H9 (cell line): Measurements from ENCODE around the gene ATP5PO. TPM values are rescaled to one million over a fixed set of nuclear protein-coding genes. Genes with fewer than 3 reads are reported as not detected.

Experiments used
- DNase-seq: peaks from one replicate; pipeline ENCODE4 v3.0.0-alpha.2; 2017
- H2AFZ ChIP-seq: one replicate; pipeline ENCODE4 v1.6.1; 2013; ENCODE audit warnings: mild to moderate bottlenecking, low read length, control low read depth, moderate library complexity
- H2AK5ac ChIP-seq: 2 replicates; pipeline ENCODE4 v1.6.1; 2013; ENCODE audit warnings: low read length, control low read depth, mixed read lengths; ENCODE audit not compliant: insufficient read length
- H2BK120ac ChIP-seq: one replicate; pipeline ENCODE4 v1.6.1; 2013; ENCODE audit warnings: low read depth, mild to moderate bottlenecking, low read length, control low read depth, inconsistent platforms; ENCODE audit not compliant: poor library complexity, severe bottlenecking
- H2BK12ac ChIP-seq: 2 replicates; pipeline ENCODE4 v1.6.1; 2013; ENCODE audit warnings: low read length, control low read depth, mixed read lengths, low read depth; ENCODE audit not compliant: insufficient read length
- H2BK15ac ChIP-seq: 2 replicates; pipeline ENCODE4 v1.6.1; 2013; ENCODE audit warnings: low read depth, low read length, control low read depth
- H2BK20ac ChIP-seq: one replicate; pipeline ENCODE4 v1.6.1; 2013; ENCODE audit warnings: low read depth, mild to moderate bottlenecking, low read length, control low read depth, inconsistent platforms; ENCODE audit not compliant: poor library complexity, severe bottlenecking
- H2BK5ac ChIP-seq: 2 replicates; pipeline ENCODE4 v1.6.1; 2013; ENCODE audit warnings: low read length, control low read depth, mixed read lengths; ENCODE audit not compliant: insufficient read length
- H3K14ac ChIP-seq: 2 replicates; pipeline ENCODE4 v1.6.1; 2013; ENCODE audit warnings: low read length, control low read depth; ENCODE audit not compliant: insufficient read depth
- H3K18ac ChIP-seq: 2 replicates; pipeline ENCODE4 v1.6.1; 2013; ENCODE audit warnings: low read depth, mild to moderate bottlenecking, mixed read lengths, low read length, control low read depth; ENCODE audit not compliant: insufficient read length
- H3K23ac ChIP-seq: 2 replicates; pipeline ENCODE4 v1.6.1; 2013; ENCODE audit warnings: low read length, control low read depth, mixed read lengths, low read depth; ENCODE audit not compliant: insufficient read length
- H3K23me2 ChIP-seq: 2 replicates; pipeline ENCODE4 v1.6.1; 2013; ENCODE audit warnings: low read depth, mild to moderate bottlenecking, mixed read lengths, low read length, control low read depth; ENCODE audit not compliant: insufficient read length, poor library complexity, severe bottlenecking
- H3K27ac ChIP-seq: 2 replicates; pipeline ENCODE4 v1.5.1; 2013; ENCODE audit warnings: low read length, control low read depth, mixed read lengths, low read depth; ENCODE audit not compliant: insufficient read length
- H3K27me3 ChIP-seq: 2 replicates; pipeline ENCODE4 v1.6.1; 2013; ENCODE audit warnings: low read length, control low read depth, inconsistent platforms; ENCODE audit not compliant: insufficient read depth
- H3K4ac ChIP-seq: 2 replicates; pipeline ENCODE4 v1.6.1; 2013; ENCODE audit warnings: low read depth, mild to moderate bottlenecking, control low read depth, inconsistent platforms, low read length, moderate library complexity
- H3K4me1 ChIP-seq: 2 replicates; pipeline ENCODE4 v1.6.1; 2013; ENCODE audit warnings: low read length, control low read depth, inconsistent platforms; ENCODE audit not compliant: insufficient read depth
- H3K4me2 ChIP-seq: 2 replicates; pipeline ENCODE4 v1.6.1; 2013; ENCODE audit warnings: low read length, control low read depth, mixed read lengths; ENCODE audit not compliant: insufficient read length, insufficient read depth
- H3K56ac ChIP-seq: 2 replicates; pipeline ENCODE4 v1.6.1; 2013; ENCODE audit warnings: low read depth, mild to moderate bottlenecking, mixed read lengths, low read length, control low read depth; ENCODE audit not compliant: insufficient read length
- H3K79me1 ChIP-seq: 2 replicates; pipeline ENCODE4 v1.6.1; 2013; ENCODE audit warnings: low read depth, mild to moderate bottlenecking, moderate library complexity, low read length, control low read depth, inconsistent platforms; ENCODE audit not compliant: insufficient read depth, poor library complexity, severe bottlenecking
- H3K79me2 ChIP-seq: 2 replicates; pipeline ENCODE4 v1.6.1; 2013; ENCODE audit warnings: low read length, control low read depth, inconsistent platforms; ENCODE audit not compliant: insufficient read depth
- H3K9ac ChIP-seq: 2 replicates; pipeline ENCODE4 v1.6.1; 2013; ENCODE audit warnings: low read length, control low read depth, mixed read lengths; ENCODE audit not compliant: insufficient read length; ENCODE audit errors: extremely low read depth
- H3K9me3 ChIP-seq: one replicate; pipeline ENCODE4 v1.6.1; 2013; ENCODE audit warnings: low read depth, low read length, inconsistent platforms; ENCODE audit not compliant: control insufficient read depth
- H3T11ph ChIP-seq: one replicate; pipeline ENCODE4 v1.6.1; 2013; ENCODE audit warnings: mild to moderate bottlenecking, low read length, control low read depth, inconsistent platforms
- H4K20me1 ChIP-seq: one replicate; pipeline ENCODE4 v1.6.1; 2013; ENCODE audit not compliant: control insufficient read depth, insufficient read length, insufficient read depth
- H4K5ac ChIP-seq: 2 replicates; pipeline ENCODE4 v1.6.1; 2013; ENCODE audit warnings: low read depth, mild to moderate bottlenecking, mixed read lengths, low read length, control low read depth; ENCODE audit not compliant: insufficient read length
- H4K8ac ChIP-seq: replicated peaks from 2 replicates; pipeline ENCODE4 v1.6.1; 2013; ENCODE audit warnings: low read length, control low read depth, mixed read lengths, low read depth; ENCODE audit not compliant: insufficient read length
- H4K91ac ChIP-seq: 2 replicates; pipeline ENCODE4 v1.6.1; 2013; ENCODE audit warnings: low read depth, mild to moderate bottlenecking, moderate library complexity, mixed read lengths, low read length, control low read depth; ENCODE audit not compliant: insufficient read length
- H3K27ac Mint-ChIP-seq, 3 experiments: 2 replicates in 2 of 3; 3 replicates in 1 of 3; pipeline ENCODE4 v1.8.0; 2020 to 2021; ENCODE audit warnings: mixed read lengths in 3 of 3, mild to moderate bottlenecking in 1 of 3, moderate library complexity in 1 of 3
- H3K27me3 Mint-ChIP-seq: 2 replicates; pipeline ENCODE4 v1.8.0; 2021; ENCODE audit warnings: low read depth, mild to moderate bottlenecking, moderate library complexity, mixed read lengths
- H3K36me3 Mint-ChIP-seq, 3 experiments: 2 replicates in 2 of 3; 3 replicates in 1 of 3; pipeline ENCODE4 v1.8.0; 2020 to 2021; ENCODE audit warnings: low read depth in 3 of 3, mixed read lengths in 3 of 3; ENCODE audit not compliant: insufficient read depth in 1 of 3
- H3K4me1 Mint-ChIP-seq, 2 experiments: 2 replicates each; pipeline ENCODE4 v1.8.0; 2020; ENCODE audit warnings: mixed read lengths in 2 of 2
- H3K4me3 Mint-ChIP-seq, 2 experiments: 2 replicates in 1 of 2; 3 replicates in 1 of 2; pipeline ENCODE4 v1.8.0; 2020 to 2021; ENCODE audit warnings: mild to moderate bottlenecking in 2 of 2, mixed read lengths in 2 of 2, moderate library complexity in 1 of 2
- H3K9me3 Mint-ChIP-seq, 2 experiments: 2 replicates in 1 of 2; 3 replicates in 1 of 2; pipeline ENCODE4 v1.8.0; 2020; ENCODE audit warnings: mild to moderate bottlenecking in 2 of 2, mixed read lengths in 2 of 2, moderate library complexity in 1 of 2
- CTCF ChIP-seq: fragments of 200-600 bp; sonication (generic); conservative IDR thresholded peaks from 3 replicates; pipeline ENCODE4 v1.8.0; 2021; ENCODE audit warnings: antibody characterized with exemption, mild to moderate bottlenecking
- WGBS: extraction: QIAGEN DNeasy Blood & Tissue Kit; methylation state at CpG from one replicate; pipeline ENCODE4 v1.1.7; 2013; ENCODE audit warnings: missing lambda C conversion rate, low lambda C conversion rate, mixed read lengths; ENCODE audit not compliant: insufficient read length; ENCODE audit errors: extremely low coverage; 5-methylcytosine and 5-hydroxymethylcytosine counted together
- total RNA-seq: library from RNA; stranded (reverse); gene quantifications from 2 replicates; pipeline ENCODE4 v1.2.1, GENCODE V29; 2021

ATP5PO gene
- total RNA-seq, 1 experiment from 2014 or later: 275 TPM

DNA sequence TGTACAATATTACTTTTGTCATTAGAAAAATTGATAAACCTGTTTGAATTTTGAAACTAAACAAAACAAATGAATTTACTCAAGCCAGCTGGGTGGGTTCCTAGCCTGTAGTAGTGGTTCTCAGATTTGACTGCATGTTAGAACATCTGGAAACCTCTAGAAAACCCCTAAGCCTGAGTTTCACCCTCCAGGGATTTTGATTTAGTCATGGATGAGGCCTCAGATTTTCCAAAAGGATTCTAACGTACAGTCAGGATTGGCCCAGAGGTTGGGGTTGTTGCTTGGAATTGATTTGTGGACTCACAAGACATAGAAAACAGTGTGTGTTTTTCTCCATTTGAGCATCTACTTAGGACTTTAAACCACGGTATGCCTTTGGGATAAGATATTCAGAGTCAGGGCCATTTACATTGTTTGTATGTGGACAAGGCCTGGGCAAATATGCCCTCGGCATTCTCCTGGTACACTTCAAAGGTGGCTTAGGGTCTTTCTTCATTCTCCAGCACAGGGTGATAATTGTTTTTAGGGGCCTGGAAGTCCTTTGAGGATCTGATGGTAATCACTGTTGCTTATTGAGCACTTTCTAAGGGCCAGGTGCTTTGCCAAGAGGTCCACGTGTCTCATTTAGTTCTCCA is 42.6 kb downstream of the ATP5PO start:
- WGBS: no CpG with 5 or more reads among the region's 4 CpGs
- no peak for DNase-seq

More for the DNA sequence above, 42.6 kb downstream of the ATP5PO start:
- Histone ChIP-seq H3K23ac (no peak overlapping the region), H2BK120ac (no peak overlapping the region), H4K20me1 (no peaks in the 10 kb centered on the region), H3K4me1 (no peaks in the 10 kb centered on the region), H3K79me2 (no peaks in the 10 kb centered on the region), H4K8ac (no peak overlapping the region), H2BK20ac (no peak overlapping the region), H2AK5ac (no peak overlapping the region), H3T11ph (no peak overlapping the region), H3K79me1 (no peaks in the 10 kb centered on the region), H3K27ac (no peak overlapping the region), H4K5ac (no peak overlapping the region), H4K91ac (no peak overlapping the region), H3K56ac (no peak overlapping the region), H2BK15ac (no peak overlapping the region), H3K4ac (no peak overlapping the region), H2BK5ac (no peak overlapping the region), H2AFZ (no peak overlapping the region), H3K14ac (no peak overlapping the region), H3K9ac (no peak overlapping the region), H3K4me2 (no peak overlapping the region), H3K27me3 (no peaks in the 10 kb centered on the region), H3K23me2 (no peaks in the 10 kb centered on the region), H2BK12ac (no peak overlapping the region), H3K18ac (no peak overlapping the region), H3K9me3 (no peaks in the 10 kb centered on the region)
- no peak overlapping the region for H3K4me3 Mint-ChIP-seq
- peaks cover 0 to 6% (median 0%) of the 10 kb centered on the region in 3 experiments; a peak in 4 of 7 replicates for H3K36me3 Mint-ChIP-seq
- no peak overlapping the region for H3K27ac Mint-ChIP-seq
- H3K9me3 Mint-ChIP-seq: peaks cover 0 to 7% of the 10 kb centered on the region in 2 experiments; a peak in 2 of 5 replicates
- TF ChIP-seq CTCF: no peak
- H3K4me1 Mint-ChIP-seq: no peaks in the 10 kb centered on the region
- no peaks in the 10 kb centered on the region for H3K27me3 Mint-ChIP-seq
